Fibroblast of skin of back (primary cell): ENCODE measurements around the gene STING1.
"Not testable (repeated sequence)": the region's sequence is repeated elsewhere in the genome, so short reads cannot be mapped to it uniquely, and the experiment has no call there.

ENCODE experiments used
- DNase-seq: peaks from one replicate; pipeline ENCODE4 v3.0.0-alpha.2; 2013

The STING1 gene

GRCh38 chr5:139462586-139463276, 19.8 kb downstream of the STING1 start, which contains the start of gene ECSCR:
Gene ECSCR, minus strand, starts transcription at chr5:139462743. Its CDS starts 73 bp downstream, at chr5:139462670.
- peak; percentile 47 for DNase-seq

- peak; percentile 79 for DNase-seq
Observed at GRCh38 chr5:139461698-139462097, 20.9 kb downstream of the STING1 start.

- DNase-seq = no peak
Observed at GRCh38 chr5:139461176-139461575, 21.4 kb downstream of the STING1 start.

GRCh38 chr5:139460455-139460854, 22.1 kb downstream of the STING1 start:
- peak; percentile 45 for DNase-seq

GRCh38 chr5:139459451-139459934, 23.1 kb downstream of the STING1 start:
- DNase-seq = peak; percentile 62

- DNase-seq = peak; percentile 92
Observed at GRCh38 chr5:139458580-139459407, 23.8 kb downstream of the STING1 start.

GRCh38 chr5:139457653-139458306, 24.8 kb downstream of the STING1 start:
- no peak for DNase-seq

- DNase-seq = no peak
Observed at GRCh38 chr5:139457241-139457640, 25.3 kb downstream of the STING1 start.

GRCh38 chr5:139456776-139457175, 25.8 kb downstream of the STING1 start:
- no peak for DNase-seq

- DNase-seq = no peak
Observed at GRCh38 chr5:139454568-139455290, 27.8 kb downstream of the STING1 start.

GRCh38 chr5:139453683-139454567, 28.6 kb downstream of the STING1 start:
- no peak for DNase-seq

- no peak for DNase-seq
Observed at GRCh38 chr5:139451878-139452660, 30.5 kb downstream of the STING1 start.

GRCh38 chr5:139451176-139451575, 31.4 kb downstream of the STING1 start:
- DNase-seq = no peak

- peak; percentile 70 for DNase-seq
Observed at GRCh38 chr5:139446956-139447779, 35.4 kb downstream of the STING1 start.

- DNase-seq = peak; percentile 83
Observed at GRCh38 chr5:139445325-139446170, 37.0 kb downstream of the STING1 start.

GRCh38 chr5:139443831-139444453, 38.6 kb downstream of the STING1 start:
- peak; percentile 90 for DNase-seq

- DNase-seq = not testable (repeated sequence)
Observed at GRCh38 chr5:139440416-139440815, 42.1 kb downstream of the STING1 start.
